NCI-H460 (cell line): ENCODE data around the gene CACHD1. TPM values are rescaled to one million over a fixed set of nuclear protein-coding genes. Genes with fewer than 3 reads are reported as not detected.
A peak's percentile ranks its signal among the peaks of the same experiment; 100 is the strongest.

Experiments used
- DNase-seq: peaks from one replicate; pipeline ENCODE4 v3.0.0-alpha.2; 2016; ENCODE audit warnings: low read depth; ENCODE audit errors: extremely low read depth
- polyA plus RNA-seq: library from polyadenylated mRNA; depleted of rRNA; stranded (reverse); fragments of >200 nt; gene quantifications from 2 replicates; pipeline ENCODE4 v1.2.3, GENCODE V29; 2014; cell fraction: nucleus; rRNA removed
- total RNA-seq: library from RNA; depleted of rRNA; stranded (reverse); fragments of >200 nt; shearing (Covaris generic); gene quantifications from 2 replicates; pipeline ENCODE4 v1.2.3, GENCODE V29; 2014; rRNA removed

The CACHD1 gene
- 3.2 and 3.5 TPM in 2 replicates for total RNA-seq
- polyA plus RNA-seq, result 2.8 and 4.9 TPM in 2 replicates

DNA sequence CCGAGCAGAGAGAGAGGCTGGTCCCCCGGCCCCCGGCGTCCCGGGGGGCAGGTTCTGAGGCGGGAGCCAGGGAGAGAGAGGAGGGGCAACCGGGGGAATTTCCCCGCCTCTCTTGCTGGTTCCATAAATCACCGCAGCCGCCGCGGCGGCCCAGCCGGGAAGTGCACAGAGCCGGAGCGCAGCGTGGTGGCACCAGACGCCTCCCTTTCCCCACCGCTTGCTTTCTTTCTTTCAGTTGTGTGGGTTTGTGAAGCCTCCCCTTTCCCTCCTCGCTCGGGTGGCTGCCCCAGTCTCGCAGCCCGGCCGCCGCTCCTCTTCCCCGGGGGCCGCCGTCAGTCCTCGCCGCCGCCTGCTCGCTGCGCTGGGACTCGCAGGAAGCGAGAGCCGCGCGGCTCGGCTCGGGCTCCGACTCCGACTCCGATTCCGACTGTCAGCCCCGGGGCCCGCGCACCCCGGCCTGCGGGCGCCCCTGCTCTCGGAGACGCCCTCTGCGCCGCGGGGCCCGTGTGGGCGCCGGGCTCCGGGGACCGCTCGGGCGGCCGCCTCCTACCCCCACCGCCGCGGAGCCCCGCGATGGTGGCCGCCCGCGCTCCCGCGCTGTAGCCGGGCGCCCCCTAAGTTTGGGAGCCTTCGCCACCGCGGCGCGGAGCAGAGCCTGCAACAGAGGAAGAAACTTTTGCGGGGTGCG is at the start of gene CACHD1:
Gene CACHD1, plus strand, starts transcription at position 153 of the 688 bp plus-strand sequence. CDS start 616 bp downstream, outside the sequence.
- peak; percentile 53 for DNase-seq

DNA sequence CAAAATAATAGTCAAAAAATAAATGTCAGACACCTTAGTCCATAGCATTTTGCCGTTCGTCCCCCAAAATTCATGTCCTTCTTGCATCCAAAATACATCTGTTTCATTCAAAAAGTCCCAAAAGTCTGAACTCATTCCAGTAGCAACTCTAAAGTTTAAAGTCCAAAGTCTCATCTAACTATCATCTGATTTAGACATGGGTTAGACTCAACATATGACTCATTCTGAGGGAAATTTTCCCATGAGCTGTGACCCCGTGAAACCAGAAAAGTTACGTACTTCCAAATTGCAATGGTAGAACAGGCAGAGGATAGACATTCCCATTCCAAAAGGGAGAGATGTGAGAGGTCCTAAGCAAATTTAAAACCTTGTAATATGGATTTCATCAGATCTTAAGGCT is 48.6 kb upstream of the CACHD1 start:
- DNase-seq, result no peak

DNA sequence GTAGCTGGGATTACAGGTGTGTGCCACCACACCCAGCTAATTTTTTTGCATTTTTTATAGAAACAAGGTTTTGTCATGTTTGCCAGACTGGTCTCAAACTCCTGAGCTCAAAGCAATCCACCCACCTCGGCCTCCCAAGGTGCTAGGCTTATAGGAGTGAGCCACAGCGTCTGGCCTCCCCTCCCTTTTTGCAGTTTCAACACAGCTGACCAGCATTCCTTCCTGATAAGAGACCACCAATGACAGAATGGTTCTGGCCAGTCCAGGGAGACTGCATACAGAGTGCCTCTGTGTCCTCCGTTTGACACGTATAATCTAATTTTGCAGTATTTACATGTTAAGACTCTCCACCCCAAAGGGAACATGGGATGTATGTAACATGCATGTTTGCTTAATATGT is 46.4 kb upstream of the CACHD1 start:
- no peak for DNase-seq

DNA sequence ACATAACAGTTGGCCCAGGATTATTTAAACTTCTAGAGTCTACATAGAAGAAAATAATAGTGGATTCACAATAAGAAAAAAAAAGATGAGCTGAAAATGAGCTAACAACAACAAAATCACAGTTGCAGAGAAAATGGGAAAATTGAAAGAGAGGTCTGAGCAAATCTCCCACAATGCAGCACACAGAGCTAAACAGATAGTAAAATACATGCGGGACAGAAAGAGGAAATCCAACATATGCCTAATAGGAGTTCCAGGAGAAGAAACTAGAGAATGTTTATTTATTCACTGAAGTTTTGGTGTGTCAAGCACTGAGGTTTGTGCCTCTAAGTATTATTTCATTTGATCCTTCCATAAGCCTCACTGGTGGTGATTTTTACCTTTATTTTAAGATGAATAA is 45.5 kb upstream of the CACHD1 start:
- no peak for DNase-seq

DNA sequence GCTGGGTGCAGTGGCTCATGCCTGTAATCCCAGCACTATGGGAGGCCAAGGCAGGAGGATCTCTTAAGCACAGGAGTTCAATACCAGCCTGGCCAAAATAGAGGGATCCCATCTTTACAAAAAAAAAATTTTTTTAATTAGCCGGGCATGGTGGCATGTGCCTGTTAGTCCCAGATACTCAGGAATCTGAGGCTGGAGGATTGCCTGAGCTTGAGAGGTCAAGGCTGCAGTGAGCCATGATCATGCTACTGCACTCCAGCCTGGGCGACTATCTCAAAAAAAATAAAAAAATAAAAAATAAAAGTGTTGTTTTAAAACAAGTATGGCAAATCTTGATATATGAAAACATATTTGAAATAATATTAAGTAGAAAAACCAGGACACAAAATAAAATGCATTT is 44.4 kb upstream of the CACHD1 start:
- DNase-seq, result no peak

DNA sequence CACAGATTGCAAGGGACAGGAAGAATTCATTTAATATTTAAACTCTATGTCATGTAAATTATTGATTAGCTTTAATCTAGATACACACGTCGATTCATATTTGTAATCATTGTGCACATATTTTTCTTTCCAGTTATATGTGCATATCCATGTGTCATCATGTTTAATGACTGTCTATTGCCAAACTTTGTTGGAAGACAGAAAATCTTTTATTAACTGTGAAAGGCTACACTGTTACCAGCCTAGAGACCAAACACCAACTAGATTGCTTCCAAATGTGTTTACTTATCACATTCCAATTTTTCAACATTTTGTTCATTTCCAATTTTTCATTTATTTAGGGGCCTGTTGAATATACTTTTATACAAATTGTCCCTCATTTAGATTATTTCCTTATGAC is 43.2 kb upstream of the CACHD1 start:
- DNase-seq, result no peak

DNA sequence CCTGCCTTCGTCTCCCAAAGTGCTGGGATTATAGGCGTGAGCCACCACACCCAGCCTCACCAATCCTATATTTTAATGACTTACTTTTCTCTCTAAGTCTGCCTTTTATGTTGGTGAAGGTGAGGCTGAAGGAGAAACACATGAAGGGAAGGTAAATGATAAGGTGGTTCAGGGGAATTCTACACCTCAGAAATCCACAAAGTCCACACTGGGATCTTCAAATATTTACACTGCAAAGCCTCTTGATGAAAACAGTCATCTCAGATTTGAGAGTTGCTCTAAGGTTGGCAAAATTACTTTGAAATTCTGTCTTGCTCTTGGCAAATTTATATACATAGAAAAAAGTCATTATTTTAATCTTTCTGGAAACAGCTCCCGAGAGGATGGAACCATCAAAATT is 42.0 kb upstream of the CACHD1 start:
- no peak for DNase-seq

DNA sequence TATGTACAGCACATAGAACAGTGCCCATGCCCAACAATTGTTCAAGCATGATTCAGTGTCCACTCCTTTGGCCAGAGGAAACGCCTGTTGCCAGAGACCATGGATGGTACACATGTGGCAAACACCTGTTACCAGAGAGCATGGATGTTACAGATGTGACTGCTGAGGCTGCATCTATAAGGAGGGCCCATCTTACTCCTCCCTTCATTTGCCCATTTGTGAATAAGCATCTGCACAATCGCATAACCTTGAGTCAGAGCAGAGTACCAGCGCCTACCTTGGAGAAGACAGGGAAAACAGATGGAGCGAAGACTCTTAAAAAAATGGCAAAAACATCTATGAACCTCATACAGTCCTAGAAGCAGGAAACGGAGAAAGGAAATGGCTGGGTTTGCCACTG is 36.6 kb upstream of the CACHD1 start:
- no peak for DNase-seq

DNA sequence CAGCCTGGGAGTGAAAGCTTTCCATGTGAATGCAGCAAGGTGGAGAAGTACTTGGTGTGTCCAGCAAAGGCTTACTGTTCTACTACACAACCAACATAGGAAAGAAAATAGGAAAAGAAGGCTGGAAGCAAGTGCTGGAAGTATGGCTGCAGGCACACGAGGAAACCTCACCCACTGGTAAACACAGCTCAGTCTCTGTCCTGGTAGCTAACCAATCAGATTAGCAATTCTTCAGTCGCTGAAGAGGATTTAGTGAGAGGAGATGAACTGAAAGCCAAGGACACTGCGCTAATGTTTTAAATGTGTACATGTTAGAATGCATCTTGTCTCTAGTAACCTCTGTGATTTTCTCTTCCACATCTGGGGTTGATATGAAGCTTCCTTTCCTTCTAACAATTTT is 36.2 kb upstream of the CACHD1 start:
- no peak for DNase-seq

DNA sequence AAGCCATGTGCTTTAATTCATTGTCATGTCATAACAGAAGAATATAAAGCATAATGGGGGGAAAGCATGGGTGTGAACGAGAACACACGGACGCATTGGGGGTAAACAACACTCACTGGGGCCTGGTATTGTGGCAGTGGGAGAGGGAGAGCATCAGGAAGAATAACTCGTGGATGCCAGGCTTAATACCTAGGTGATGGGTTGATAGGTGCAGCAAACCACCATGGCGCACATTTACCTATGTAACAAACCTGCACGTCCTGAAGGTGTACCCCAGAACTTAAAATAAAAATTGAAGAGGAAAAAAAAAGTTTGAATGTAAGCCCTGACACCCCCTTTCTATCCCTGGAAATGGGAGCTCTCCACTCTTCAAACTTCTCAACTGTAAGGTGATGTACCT is 34.9 kb upstream of the CACHD1 start:
- DNase-seq, result no peak

DNA sequence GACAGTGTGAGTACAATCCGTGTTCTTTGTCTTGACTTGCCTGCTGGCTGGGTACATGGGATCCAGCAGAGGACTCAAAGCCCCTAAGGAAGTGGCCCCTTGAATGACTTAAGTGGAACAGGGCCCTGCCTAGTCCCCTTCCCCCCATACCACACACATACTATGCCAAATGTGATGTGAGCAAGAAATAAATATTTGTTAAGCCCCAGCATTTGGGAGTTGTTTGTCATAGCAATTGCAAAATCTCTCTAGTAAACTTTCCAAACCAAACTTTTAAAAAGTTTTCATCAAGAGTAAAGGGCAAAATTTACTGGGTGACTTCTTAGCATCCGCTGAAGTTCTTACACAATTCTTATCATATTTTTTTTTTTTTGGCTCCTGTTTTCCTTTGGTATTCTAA is 32.5 kb upstream of the CACHD1 start:
- no peak for DNase-seq

DNA sequence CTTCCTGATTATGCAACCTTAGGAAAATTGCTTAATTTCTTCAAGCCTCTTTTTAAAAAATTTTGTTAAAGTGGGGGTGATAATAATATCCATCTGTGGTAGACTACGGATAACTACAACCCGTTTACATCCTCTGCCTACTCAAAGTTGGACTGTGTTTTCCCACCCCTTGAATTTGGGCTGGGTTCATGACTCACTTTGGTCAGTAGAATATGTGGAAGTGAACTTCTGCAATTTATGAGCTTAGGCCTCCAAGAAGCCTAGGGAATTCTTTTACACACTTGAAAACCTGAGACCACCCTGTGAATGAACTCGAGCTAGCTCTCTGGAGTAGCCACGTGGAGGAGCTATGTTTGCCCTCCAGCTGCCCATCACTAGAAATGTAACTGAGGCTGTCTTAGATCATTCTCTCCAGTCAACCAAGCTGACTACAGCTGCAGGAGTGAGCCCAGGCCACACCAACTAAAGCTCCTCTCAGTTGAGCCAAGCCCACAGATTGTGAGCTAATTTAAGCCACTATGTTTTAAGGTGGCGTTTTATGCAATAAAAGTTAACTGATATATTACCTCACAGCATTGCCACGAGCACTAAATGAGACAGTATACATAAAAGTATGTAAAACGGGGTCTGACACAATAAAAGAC is 29.6 kb upstream of the CACHD1 start:
- no peak for DNase-seq

DNA sequence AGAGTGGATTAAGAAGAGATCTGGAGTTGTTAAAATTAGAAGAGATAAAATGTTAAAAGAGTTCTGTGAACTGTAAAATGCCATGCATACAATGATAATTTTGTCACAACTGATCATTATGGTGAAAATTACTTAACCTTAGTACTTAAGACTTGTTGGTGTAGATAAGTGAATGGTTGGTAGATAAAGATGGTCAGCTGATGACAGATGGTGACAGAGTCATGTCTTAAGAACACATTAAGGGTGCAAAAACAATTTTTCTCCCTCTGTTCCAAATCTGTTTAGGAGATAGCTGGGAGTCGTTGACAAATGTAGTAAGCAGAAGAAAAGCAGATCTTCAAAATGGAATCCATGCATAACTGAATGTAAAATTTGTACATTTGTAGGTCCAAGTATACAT is 18.5 kb upstream of the CACHD1 start:
- no peak for DNase-seq

DNA sequence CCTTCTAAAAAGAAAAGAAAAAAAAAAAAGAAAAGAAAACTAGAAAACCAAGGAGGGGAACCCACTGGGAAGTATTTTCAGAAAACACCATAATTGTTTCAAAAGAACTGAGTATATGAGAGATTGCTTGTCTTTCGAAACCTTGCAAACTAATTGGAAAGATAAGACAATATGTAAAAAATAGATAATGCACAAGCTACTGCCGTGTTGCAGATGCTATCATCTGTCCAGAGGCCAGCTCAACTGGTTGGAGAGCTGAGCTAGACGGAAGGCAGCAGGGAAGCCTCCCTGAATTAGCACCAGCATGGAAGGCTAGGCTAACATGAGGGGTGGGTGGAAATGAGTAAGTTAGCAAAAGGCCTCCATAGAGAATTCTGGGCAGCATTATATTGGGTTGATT is 16.2 kb upstream of the CACHD1 start:
- DNase-seq, result no peak

DNA sequence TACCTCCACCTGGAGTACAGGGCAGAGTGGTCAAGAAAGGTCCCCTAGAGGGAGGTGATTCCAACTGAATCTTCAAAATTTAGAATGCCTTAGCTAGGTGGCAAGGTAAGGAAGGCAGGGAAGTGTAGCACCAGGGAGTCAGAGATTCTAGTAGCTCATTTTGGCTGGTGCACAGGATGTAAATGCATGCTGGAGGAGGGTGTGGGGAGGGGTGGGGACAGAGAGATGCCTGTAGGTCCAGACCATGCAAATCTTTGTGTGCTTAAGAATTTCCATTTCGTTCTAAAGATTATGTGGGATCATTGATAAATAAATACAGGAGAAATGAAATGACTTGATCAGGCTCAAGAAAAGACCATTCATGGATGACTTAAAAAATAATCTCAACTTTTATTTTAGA is 11.0 kb upstream of the CACHD1 start:
- no peak for DNase-seq

DNA sequence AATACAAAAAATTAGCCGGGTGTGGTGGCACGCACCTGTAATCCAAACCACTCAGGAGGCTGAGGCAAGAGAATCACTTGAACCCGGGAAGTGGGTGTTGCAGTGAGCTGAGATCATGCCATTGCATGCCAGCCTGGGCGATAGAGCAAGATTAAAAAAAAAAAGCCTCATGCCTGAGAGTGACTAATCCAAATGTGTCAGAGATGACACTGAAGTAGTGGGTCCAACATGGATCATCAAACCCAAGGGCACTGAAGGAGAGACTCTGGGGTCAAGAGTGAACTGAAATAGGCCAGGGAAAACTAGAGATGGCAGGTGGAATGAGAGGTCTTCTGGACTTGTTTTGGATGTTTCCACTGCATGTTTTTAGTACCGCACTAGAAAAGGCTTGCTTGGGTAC is 10.2 kb upstream of the CACHD1 start:
- no peak for DNase-seq

DNA sequence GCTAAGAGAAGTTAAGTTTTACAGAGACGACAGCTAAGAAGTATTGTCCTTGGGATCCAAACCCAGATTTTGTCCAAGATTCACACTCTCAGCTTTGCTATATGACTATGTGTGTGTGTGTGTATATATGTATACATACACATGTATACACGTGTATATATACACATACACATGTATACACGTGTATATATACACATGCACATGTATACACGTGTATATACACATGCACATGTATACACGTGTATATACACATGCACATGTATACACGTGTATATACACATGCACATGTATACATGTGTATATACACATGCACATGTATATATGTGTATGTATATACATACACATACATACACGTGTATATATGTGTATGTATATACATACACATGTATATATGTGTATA is 3.9 kb upstream of the CACHD1 start:
- no peak for DNase-seq

DNA sequence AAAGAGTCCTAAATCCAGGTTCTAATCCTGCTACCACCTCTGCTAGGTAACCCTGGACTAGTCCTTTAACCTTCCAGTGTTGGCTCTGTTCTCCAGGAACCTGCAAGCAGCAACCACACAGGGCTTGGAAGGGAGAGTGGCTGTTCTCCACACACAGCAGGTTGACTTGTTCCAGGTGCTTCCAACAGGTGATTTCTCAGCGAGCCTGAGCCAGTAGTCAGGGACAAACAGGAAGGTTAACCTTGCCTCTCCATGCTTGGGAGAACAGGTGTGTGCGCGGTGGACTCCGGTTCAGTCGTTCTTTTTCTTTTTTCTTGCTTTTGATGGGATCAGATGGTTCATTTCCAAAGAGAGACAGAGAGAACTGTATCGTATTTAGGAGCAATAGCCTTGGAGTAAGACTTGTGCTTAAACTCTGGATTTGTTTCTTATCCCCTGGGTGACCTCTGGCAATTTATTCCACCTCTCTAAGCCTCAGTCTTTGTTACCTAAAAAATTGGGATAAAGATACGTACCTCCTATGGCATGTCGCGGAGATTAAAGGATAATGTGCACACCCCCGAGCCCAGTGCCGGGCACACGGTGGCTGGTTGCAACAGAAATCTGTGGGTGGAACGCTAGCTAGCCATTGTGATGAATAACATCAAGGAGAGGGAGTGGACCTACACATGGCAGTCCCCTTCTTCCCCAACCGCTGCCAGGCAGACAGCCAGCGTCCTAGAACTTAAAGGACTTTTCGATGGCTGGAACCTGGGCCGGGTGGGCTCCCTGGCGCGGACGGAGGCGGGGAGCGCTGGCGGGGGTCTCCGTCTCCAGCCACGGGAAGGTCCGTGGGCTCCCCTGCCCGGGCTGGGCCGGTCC is 583 bp upstream of the CACHD1 start:
- no peak for DNase-seq

DNA sequence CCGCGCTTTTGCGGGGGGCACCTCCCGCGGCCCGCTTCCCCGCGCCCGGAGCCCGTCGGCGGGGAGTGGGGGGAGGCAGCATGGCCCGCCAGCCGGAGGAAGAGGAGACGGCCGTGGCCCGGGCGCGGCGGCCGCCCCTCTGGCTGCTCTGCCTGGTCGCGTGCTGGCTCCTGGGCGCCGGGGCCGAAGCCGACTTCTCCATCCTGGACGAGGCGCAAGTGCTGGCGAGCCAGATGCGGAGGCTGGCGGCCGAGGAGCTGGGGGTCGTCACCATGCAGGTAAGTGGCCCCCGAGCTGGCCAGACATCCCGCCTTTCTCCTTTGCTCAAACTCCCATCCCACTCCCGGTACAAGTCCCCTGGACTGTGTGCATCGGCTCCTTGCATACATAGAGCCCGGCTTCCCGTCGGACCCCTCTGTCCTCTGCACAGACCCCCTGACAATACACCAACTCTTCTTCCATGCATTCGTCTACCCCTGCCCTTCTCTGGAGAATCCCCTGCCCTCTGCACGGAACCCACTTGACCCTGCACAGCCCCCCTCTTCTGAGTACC is 812 bp downstream of the CACHD1 start:
- no peak for DNase-seq

DNA sequence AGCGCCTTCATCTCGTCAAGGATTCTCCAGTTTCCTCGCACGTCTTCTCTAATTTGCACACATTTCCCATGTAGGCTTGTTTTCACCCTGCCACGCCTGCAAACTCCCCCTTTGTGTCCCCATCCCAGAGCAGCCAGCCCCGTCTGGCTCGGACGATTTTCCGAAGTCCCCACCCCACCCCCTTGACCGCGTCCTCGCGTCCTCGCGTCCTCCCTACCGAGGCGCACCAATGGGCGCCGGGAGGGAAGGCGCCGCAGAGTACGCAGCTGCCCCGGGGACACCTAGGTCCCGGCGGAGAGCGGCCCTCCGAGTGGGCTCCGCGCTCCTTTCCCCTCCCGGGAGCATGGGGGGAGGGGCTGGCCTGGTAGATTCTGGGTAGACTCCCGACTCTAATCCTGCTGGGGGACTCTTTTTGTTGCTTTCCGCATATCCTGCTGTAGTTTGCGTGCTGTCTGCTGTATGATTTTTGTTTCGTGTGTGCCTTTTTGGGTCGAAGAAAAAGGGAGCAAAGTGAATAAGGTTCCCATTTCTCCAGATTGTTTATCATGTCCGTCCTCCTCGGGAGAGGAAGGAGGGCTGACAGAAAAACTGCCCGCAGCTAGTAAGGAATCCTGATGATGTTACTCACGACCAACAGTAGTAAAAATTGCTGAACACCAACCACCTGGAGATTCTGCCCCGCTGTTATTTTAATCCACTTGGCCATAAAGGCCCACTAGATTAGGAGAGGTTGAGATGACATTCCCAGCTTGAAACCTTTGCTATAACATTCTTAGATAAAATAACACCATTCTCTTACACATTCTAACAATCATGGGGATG is 1.5 kb downstream of the CACHD1 start:
- no peak for DNase-seq

DNA sequence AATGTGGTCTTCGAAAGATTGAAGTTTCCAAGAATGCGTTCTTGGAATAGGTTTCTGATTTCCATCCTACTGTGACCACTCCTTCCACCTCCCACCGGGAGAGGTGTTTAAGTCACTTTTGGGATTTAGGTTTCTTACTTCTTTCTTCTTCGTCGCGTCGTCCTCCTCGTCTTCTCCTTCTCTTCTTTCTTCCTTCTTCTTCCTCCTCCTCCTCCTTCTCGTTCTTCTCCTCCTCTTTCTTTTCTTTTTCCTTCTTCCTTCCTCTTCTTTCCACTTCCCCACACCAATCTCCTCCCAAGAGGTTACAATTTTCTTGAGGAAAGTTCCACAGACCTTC is 2.1 kb downstream of the CACHD1 start:
- no peak for DNase-seq
